ENCODE results near the gene SECTM1. TPM values are rescaled to one million over a fixed set of nuclear protein-coding genes. Genes with fewer than 3 reads are reported as not detected.

The SECTM1 gene
- 10 to 100 TPM; 15.8 to 70.6 TPM for total RNA-seq

DNA sequence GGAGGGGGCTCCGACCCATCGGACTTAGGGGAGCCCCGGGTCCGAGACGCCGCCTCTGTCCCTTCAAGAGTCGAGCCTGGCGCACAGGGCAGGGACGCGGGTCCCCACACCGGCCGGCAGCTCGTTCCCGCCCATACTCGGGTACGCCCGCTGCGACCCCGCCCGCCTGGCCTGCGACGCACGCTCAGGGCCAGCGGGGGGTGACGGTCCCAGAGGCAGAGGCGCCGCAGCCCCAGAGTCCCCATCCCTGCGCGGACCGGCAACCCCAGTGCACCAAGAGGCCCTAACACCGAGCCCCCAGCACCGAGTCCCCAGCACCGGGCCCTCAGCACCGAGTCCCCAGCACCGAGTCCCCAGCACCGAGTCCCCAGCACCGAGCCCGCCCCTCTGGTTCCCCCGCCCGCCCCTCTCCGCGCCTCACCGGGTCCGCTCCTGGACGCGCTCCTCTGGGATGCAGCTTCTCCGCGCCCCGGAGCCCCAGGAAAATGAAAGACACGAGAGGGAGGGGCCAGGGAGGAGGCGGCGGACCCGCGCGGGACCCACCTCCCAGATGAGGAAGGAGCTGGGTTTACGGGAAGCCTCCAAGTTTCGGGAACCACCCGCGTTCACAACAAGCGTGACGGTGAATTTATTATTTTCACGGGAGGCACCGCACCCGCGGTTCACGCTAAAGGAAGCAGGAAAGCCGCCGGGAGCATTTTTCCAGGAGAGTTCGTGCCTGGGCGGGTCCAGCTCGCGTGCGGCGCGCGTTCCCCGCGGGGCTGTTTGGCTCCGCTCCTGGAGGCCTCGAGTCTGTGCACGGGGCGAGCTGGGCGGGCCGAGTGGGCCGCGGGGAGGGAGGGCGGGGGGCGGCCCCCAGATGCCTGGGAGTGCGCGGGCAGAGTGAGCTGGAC, at the start of gene SECTM1:
Gene SECTM1 (minus strand): TSS at position 488 of the 893 bp plus-strand sequence. CDS start 6,526 bp downstream, outside the sequence.

DNA sequence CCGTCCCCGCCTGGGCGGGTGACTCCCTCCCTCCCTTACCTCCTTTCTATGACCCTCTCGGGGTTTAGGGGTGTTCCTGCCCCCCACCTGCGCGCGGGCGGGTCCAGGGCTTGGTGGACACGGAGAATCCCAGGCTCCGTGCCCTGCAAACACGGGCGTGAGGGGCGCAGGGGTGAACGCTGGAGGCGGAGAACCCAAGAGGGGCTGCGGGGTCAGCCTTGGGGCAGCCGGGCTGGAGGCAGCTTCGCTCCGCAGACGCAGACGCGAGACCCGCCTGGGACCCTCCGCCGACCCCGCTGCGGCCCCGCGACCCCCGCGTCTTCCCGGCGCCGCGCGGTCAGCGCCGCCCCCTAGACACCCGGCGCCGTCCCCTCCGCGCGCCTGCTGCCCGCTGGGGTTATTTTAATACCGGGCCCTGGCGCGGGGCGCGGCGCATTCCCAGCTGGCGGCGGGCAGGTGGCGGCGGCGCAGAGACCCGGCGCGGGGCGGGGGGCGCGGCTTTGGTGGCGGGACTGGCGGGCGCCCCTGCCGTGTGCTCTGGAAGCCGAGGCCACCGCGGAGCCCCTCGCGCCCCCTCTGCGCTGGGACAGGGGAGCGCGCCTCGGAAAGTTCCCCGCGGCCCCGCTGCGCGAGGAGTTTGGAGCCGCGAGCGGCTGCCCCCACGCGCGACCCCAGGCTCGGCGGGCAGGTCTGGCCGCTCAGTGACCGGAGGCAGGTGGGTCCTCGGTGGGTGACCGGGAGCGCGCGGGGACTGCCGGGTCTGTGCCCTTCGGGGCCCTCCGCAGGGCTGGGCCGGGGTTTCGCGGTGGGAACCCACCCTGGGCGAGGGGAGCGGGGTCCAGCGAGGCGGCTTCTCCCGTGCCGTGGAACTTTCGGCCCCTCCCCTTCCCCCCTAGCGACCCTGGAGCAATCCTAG, 38.0 kb upstream of the SECTM1 start, which contains the start of gene UTS2R:
Gene UTS2R (plus strand): TSS at position 433 of the 916 bp plus-strand sequence. CDS start 2,560 bp downstream, outside the sequence.

DNA sequence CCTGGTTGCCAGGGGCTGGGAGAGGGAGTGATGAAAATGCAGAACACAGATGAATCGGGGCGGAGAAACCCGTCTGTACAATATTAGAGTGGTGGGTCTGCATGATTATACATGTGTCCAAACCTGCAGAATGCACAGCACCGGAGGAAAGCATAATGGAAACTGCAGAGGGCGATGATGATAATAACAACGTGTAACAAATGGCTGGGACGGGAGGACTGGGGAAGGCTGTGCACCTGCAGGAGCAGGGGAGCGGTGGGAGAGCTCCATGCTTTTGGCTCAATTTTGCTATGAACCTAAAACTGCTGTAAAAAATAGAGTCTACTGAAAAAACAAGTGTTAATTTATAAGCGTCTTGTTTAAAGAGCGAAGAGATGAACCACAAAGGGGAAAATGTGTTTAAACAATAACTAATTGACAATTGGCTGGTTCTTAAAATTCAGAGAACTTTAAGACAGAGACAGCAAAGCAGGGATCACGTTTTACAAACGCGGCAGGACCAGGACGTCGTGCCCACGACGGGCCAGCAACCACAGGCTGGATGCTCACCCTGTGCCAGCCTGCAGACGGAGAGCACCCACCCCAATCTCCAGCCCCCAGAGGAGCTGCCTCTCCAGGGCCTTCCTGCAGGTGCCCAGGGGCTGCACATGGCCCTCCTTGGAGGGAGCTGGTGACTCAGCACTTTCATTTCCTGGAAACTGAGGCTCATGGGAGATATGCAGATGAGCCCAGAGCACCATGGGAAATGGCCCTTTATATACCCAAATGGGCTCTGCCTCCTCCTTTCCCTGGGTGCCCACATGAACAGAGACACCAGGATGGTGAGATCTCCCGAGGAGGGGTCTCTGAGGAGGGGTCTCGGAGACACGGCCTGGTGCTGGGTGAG, 25.1 kb upstream of the SECTM1 start, which contains the start of gene TEX19:
Gene TEX19 (plus strand): TSS at position 783 of the 886 bp plus-strand sequence. CDS start 2,904 bp downstream, outside the sequence.

DNA sequence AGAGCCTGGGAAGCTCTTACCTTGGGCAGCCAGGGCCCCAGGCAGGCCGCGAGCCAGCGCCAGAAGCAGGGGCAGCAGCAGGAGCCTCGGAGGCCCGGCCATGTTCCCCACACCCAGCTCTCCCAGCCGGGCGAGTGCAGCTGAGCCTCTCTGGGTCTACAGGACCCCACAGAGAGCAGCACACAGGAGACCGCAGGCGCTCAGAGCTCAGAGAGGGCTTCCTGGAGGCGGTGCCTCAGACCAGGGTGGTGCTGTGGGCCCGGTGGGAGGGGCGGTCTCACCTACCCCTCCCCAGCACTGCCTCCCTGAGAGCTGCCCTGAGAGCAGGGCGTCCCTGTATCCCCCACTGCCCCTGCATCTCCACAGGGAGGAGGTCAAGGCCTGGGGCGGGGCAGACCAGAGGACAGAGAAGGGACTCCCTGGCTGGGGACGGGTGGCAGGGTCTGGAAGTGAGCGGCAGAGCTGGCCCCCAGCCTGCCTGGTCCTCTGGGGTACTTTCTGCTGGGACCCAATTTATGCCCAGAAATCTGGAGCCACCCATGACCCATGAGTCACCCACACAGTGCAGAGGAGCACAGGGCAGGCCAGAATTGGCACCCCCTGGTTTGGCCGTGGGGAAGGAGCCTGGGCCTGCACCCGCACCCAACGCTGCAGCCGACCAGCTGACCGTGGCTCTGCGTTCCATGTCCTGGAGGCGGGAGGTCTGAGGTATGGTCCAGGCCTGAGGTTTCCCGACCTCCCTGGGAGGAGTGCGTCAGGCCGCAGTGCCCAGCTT, 16.0 kb downstream of the SECTM1 start, which contains the start of gene CD7:
Gene CD7 (minus strand): TSS at position 215 of the 775 bp plus-strand sequence. CDS start 113 bp downstream, at position 102.

DNA sequence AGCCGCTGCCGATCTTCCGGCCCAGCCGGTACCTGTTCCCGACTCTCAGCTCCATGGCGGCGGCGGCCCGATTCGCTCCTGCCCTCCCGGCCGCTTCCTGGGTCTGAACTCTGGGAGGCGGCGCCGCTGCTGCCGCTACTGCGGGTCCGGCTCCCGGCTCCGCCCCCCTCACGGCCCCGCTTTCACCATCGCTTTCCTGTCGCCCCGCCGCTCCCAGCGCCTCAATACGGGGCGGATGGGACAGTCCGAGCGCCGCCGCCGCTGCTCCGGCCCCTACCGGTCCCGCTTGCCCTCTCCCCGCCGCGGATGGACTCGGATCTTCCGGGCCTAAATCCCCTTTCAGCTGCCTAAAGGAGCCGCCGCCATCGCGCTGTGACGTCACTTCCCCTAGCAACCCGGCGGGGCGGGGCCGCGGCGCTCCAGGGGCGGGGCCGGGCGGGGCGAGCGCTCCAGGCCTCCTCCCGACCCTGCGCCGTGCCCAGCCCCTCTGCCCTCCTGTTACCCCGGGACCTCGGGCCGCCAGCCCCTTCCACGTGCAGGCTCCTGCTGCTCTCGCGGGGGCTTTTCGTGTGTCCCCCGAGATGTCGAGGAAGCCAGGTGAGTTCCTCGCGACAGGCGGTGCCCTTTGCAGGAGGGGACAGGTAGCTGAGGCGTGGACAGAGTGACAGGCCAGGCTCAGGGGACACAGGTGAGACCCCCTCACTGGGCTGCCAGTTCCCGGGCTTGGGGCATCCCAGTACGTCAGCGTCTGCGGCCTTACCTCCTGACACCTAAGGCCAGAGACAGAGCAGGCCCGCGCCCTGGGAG, 60.0 kb downstream of the SECTM1 start, which contains the start of gene CSNK1D:
Gene CSNK1D (minus strand): TSS at position 374 of the 807 bp plus-strand sequence. CDS start 319 bp downstream, at position 55.

Other genes starting within 250 kb of the SECTM1 start
- gene FASN, start 235.5 kb downstream of the SECTM1 start, total RNA-seq = 100 to 1,000 TPM; 134 to 239 TPM
- 10 to 100 TPM in 1 of 2 donors, 1 to 10 TPM in 1; 9.3 to 17.3 TPM for gene CCDC57, start 120.9 kb downstream of the SECTM1 start, total RNA-seq
- gene SLC16A3, start 104.7 kb downstream of the SECTM1 start, total RNA-seq = 10 to 100 TPM; 15.1 to 45.6 TPM
- 10 to 100 TPM; 51.6 to 64.9 TPM for gene CSNK1D, start 60.1 kb downstream of the SECTM1 start, total RNA-seq
- under 1 TPM; under 0.01 TPM for gene CD7, start 16.2 kb downstream of the SECTM1 start, total RNA-seq
- under 1 TPM in 1 of 2 donors, not detected in 1; 0.33 TPM for gene TEX19, start 25.5 kb upstream of the SECTM1 start, total RNA-seq
- gene UTS2R, start 38.0 kb upstream of the SECTM1 start, total RNA-seq = not detected
- 10 to 100 TPM; 16.2 to 19.0 TPM for gene HEXD, start 84.6 kb upstream of the SECTM1 start, total RNA-seq
- 10 to 100 TPM; 21.6 to 25.1 TPM for gene OGFOD3, start 84.8 kb upstream of the SECTM1 start, total RNA-seq
- gene CYBC1, start 117.0 kb upstream of the SECTM1 start, total RNA-seq = 10 to 100 TPM; 40.6 to 66.9 TPM
- gene NARF, start 125.0 kb upstream of the SECTM1 start, total RNA-seq = 10 to 100 TPM; 25.3 to 35.4 TPM
- gene FOXK2, start 186.0 kb upstream of the SECTM1 start, total RNA-seq = 10 to 100 TPM; 42.0 to 44.3 TPM

Measured in melanocyte of skin (primary cell).